ENCODE measurements around the gene PTPRM. TPM values are rescaled to one million over a fixed set of nuclear protein-coding genes. Genes with fewer than 3 reads are reported as not detected.

The PTPRM gene
- total RNA-seq, 1 experiment from 2014 or later: 45.6 TPM

DNA sequence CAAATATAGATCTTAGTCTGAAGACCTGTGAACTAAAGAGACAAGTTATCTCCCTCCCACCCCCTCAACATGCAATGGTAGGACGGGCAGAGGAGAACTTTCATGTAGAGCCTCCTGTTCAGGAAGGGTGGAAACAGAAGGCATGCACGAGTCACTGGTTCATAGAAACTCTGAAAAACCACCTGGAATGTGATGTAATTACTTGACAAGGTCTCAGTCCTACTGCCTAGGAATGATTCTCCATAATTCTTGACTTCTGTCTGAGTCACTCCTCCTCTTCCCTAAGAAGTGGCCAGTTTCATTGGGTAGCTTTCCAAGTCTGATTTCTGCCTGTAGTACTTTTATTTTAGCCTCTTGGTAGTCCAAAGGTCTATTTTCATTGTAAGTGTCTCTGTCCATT is 277.3 kb downstream of the PTPRM start:
- ChIA-PET CTCF (no interaction called here), POLR2A (ENCODE audit: unreplicated experiment) (interaction anchor here (0.6 kb wide), 1 partner anchor 72 kb away, joined by 3 read pairs; no protein-coding TSS in a partner anchor)
- Histone ChIP-seq H3K4me1 (ENCODE audit: insufficient read depth, low read length) (0 out of 2 replicates have a peak, but pooled peaks cover 5% of the 10 kb centered on the region), H4K20me1 (ENCODE audit: low read length) (no peaks in the 10 kb centered on the region), H3K36me3 (ENCODE audit: low read depth, low read length) (no peaks in the 10 kb centered on the region), H3K9ac (ENCODE audit: low read length) (no peak overlapping the region), H3K4me3 (ENCODE audit: low read length) (no peak overlapping the region), H3K27me3 (ENCODE audit: low read length) (no peaks in the 10 kb centered on the region), H3K9me2 (replicated peaks; ENCODE audit: low read length) (no peaks in the 10 kb centered on the region), H3F3A (ENCODE audit: low read length, unreplicated experiment) (no peaks in the 10 kb centered on the region), H3K9me3 (ENCODE audit: low read length) (no peaks in the 10 kb centered on the region), H2AFZ (ENCODE audit: low read length) (no peak overlapping the region), H3K79me2 (ENCODE audit: low read length) (no peaks in the 10 kb centered on the region), H3K27ac (ENCODE audit: low read length) (peak overlapping the region; percentile 36), H3K4me2 (ENCODE audit: low read length) (no peak overlapping the region)
- TF ChIP-seq, protein P1, sequence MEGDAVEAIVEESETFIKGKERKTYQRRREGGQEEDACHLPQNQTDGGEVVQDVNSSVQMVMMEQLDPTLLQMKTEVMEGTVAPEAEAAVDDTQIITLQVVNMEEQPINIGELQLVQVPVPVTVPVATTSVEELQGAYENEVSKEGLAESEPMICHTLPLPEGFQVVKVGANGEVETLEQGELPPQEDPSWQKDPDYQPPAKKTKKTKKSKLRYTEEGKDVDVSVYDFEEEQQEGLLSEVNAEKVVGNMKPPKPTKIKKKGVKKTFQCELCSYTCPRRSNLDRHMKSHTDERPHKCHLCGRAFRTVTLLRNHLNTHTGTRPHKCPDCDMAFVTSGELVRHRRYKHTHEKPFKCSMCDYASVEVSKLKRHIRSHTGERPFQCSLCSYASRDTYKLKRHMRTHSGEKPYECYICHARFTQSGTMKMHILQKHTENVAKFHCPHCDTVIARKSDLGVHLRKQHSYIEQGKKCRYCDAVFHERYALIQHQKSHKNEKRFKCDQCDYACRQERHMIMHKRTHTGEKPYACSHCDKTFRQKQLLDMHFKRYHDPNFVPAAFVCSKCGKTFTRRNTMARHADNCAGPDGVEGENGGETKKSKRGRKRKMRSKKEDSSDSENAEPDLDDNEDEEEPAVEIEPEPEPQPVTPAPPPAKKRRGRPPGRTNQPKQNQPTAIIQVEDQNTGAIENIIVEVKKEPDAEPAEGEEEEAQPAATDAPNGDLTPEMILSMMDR (conservative IDR thresholded peaks at IDR 0.05; ENCODE audit: low read depth, low read length): no peak
- TF ChIP-seq EZH2phosphoT487 (IDR thresholded peaks at IDR 0.05; ENCODE audit: borderline replicate concordance, low read length): no peak
- no peak for TF ChIP-seq EZH2 (IDR thresholded peaks at IDR 0.05; ENCODE audit: low read length, unreplicated experiment)
- peak; percentile 52 for DNase-seq
- no peak; the same call in 1 of the 2 replicates for ATAC-seq
- no TSS peak for BruUV-seq (replicated peaks)
- intact Hi-C loops (cut with micrococcal nuclease): no loop called here

DNA sequence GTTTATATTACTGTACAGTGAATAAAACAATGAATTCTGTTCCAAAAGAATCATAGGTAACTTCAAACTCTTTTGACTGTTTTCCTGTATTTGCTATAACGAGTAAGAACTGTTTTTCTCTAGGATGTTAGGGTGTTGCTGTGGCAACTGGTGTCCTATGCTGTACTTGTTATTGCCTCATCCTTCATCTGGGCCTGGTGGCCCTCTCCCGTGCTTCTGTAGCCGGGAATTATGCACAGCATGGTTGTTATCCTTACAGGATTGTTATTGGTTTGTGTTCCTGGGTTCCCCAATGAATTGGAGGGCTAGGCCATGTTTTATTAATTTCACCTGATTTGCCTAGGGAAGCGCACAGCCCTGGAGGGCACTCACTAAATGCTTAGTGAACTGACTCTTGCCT is 279.2 kb downstream of the PTPRM start:
- H4K20me1 ChIP-seq (ENCODE audit: low read length): no peaks in the 10 kb centered on the region
- H3K79me2 ChIP-seq (ENCODE audit: low read length): no peaks in the 10 kb centered on the region
- ATAC-seq (no peak), DNase-seq (no peak)
- no peaks in the 10 kb centered on the region for H3K9me2 ChIP-seq (replicated peaks; ENCODE audit: low read length)
- no peak overlapping the region for H3K4me3 ChIP-seq (ENCODE audit: low read length)
- TF ChIP-seq, protein P1 (conservative IDR thresholded peaks at IDR 0.05; ENCODE audit: low read depth, low read length): no peak
- TF ChIP-seq EZH2phosphoT487 (IDR thresholded peaks at IDR 0.05; ENCODE audit: borderline replicate concordance, low read length): no peak
- TF ChIP-seq EZH2 (IDR thresholded peaks at IDR 0.05; ENCODE audit: low read length, unreplicated experiment): no peak
- H3K9me3 ChIP-seq (ENCODE audit: low read length): no peaks in the 10 kb centered on the region
- CTCF ChIA-PET: interaction anchor here (0.6 kb wide), 1 partner anchor 214 kb away, joined by 4 read pairs; no protein-coding TSS in a partner anchor
- POLR2A ChIA-PET (ENCODE audit: unreplicated experiment): no interaction called here
- no peak overlapping the region for H3K27ac ChIP-seq (ENCODE audit: low read length)
- no peaks in the 10 kb centered on the region for H3K27me3 ChIP-seq (ENCODE audit: low read length)
- no peaks in the 10 kb centered on the region for H3K36me3 ChIP-seq (ENCODE audit: low read depth, low read length)
- H3K9ac ChIP-seq (ENCODE audit: low read length): no peak overlapping the region
- intact Hi-C loops (cut with micrococcal nuclease): no loop called here
- H3K4me1 ChIP-seq (ENCODE audit: insufficient read depth, low read length): 0 out of 2 replicates have a peak, but pooled peaks cover 5% of the 10 kb centered on the region
- no TSS peak for BruUV-seq (replicated peaks)
- no peak overlapping the region for H2AFZ ChIP-seq (ENCODE audit: low read length)
- no peak overlapping the region for H3K4me2 ChIP-seq (ENCODE audit: low read length)
- H3F3A ChIP-seq (ENCODE audit: low read length, unreplicated experiment): no peaks in the 10 kb centered on the region

DNA sequence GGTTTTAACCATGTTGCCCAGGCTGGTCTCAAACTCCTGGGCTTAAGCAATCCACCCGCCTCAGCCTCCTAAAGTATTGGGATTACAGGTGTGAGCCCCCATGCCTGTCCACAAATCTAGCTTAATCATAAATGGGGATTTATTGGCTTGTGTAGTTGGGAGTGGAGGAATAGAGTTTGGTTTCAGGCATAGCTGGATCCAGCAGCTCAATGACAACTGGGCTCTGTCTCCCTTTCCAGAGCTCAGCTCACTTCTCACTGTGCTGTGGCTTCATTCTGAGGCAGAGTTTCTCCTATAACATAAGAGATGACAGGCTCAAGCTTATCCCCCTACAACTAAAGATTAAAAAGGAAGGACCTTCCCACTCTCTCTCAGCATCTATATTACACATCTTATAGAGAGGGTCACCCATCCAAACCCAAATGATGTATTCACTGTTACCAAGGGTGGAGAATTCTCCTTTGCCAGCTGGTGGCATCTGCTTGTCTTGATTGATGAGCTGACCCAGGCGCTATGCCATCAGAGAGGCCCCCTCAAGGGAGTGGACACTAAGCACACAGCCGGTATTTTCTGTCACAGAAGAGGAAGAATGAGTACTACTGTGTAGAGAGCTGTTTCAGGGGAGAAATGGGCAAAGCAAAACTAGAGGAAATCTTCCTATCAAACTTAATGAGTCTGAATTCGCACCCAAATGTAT is 280.4 kb downstream of the PTPRM start:
- Histone ChIP-seq H2AFZ (ENCODE audit: low read length) (no peak overlapping the region), H3K9me3 (ENCODE audit: low read length) (no peaks in the 10 kb centered on the region), H3K36me3 (ENCODE audit: low read depth, low read length) (no peaks in the 10 kb centered on the region), H3K79me2 (ENCODE audit: low read length) (no peaks in the 10 kb centered on the region), H3K9ac (ENCODE audit: low read length) (no peak overlapping the region), H3K4me1 (ENCODE audit: insufficient read depth, low read length) (0 out of 2 replicates have a peak, but pooled peaks cover 5% of the 10 kb centered on the region), H3K27me3 (ENCODE audit: low read length) (no peaks in the 10 kb centered on the region), H4K20me1 (ENCODE audit: low read length) (no peaks in the 10 kb centered on the region), H3K4me3 (ENCODE audit: low read length) (no peak overlapping the region), H3K9me2 (replicated peaks; ENCODE audit: low read length) (no peaks in the 10 kb centered on the region), H3K27ac (ENCODE audit: low read length) (no peak overlapping the region), H3F3A (ENCODE audit: low read length, unreplicated experiment) (no peaks in the 10 kb centered on the region), H3K4me2 (ENCODE audit: low read length) (no peak overlapping the region)
- no peak for DNase-seq
- POLR2A ChIA-PET (ENCODE audit: unreplicated experiment): interaction anchor here (0.6 kb wide), 1 partner anchor 209 kb away, joined by 3 read pairs; no protein-coding TSS in a partner anchor
- BruUV-seq (replicated peaks): no TSS peak
- CTCF ChIA-PET: no interaction called here
- TF ChIP-seq EZH2phosphoT487 (IDR thresholded peaks at IDR 0.05; ENCODE audit: borderline replicate concordance, low read length) (no peak), EZH2 (IDR thresholded peaks at IDR 0.05; ENCODE audit: low read length, unreplicated experiment) (no peak)
- TF ChIP-seq, protein P1 (conservative IDR thresholded peaks at IDR 0.05; ENCODE audit: low read depth, low read length): no peak
- ATAC-seq: no peak
- intact Hi-C loops (cut with micrococcal nuclease): no loop called here
